22Rv1 (cell line): ENCODE data around the gene ANKLE1.

ENCODE experiments used
- H3K27ac ChIP-seq: fragments of 450-650 bp; 2 replicates; pipeline ENCODE4 v1.5.1; 2017
- ZFX ChIP-seq: fragments of 450-650 bp; IDR thresholded peaks from 2 replicates; pipeline ENCODE4 v1.6.1; 2017; ENCODE audit warnings: antibody characterized with exemption, borderline replicate concordance
- TF ChIP-seq, protein P1 (sequence below): fragments of 450-650 bp; IDR thresholded peaks from 2 replicates; pipeline ENCODE4 v1.5.1; 2017; ENCODE audit warnings: mild to moderate bottlenecking

Gene ANKLE1

GRCh38 chr19:17236811-17237543 lies 44.7 kb upstream of the ANKLE1 start:
- TF ChIP-seq, protein P1, sequence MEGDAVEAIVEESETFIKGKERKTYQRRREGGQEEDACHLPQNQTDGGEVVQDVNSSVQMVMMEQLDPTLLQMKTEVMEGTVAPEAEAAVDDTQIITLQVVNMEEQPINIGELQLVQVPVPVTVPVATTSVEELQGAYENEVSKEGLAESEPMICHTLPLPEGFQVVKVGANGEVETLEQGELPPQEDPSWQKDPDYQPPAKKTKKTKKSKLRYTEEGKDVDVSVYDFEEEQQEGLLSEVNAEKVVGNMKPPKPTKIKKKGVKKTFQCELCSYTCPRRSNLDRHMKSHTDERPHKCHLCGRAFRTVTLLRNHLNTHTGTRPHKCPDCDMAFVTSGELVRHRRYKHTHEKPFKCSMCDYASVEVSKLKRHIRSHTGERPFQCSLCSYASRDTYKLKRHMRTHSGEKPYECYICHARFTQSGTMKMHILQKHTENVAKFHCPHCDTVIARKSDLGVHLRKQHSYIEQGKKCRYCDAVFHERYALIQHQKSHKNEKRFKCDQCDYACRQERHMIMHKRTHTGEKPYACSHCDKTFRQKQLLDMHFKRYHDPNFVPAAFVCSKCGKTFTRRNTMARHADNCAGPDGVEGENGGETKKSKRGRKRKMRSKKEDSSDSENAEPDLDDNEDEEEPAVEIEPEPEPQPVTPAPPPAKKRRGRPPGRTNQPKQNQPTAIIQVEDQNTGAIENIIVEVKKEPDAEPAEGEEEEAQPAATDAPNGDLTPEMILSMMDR = no peak
- TF ChIP-seq ZFX = no peak
- peak overlapping the region; percentile 90 for H3K27ac ChIP-seq

- H3K27ac ChIP-seq = peak overlapping the region; percentile 90
These were observed 43.7 kb upstream of the ANKLE1 start for GRCh38 chr19:17237747-17238706.

GRCh38 chr19:17240062-17240752 lies 41.5 kb upstream of the ANKLE1 start:
- TF ChIP-seq, protein P1 = no peak
- no peak for TF ChIP-seq ZFX
- peak overlapping the region; percentile 20; the same call in 1 of the 2 replicates for H3K27ac ChIP-seq

More at GRCh38 chr19:17237747-17238706, 43.7 kb upstream of the ANKLE1 start:
- TF ChIP-seq, protein P1 = no peak
- TF ChIP-seq ZFX = no peak

GRCh38 chr19:17240826-17241399 lies 40.8 kb upstream of the ANKLE1 start:
- H3K27ac ChIP-seq = peak overlapping the region; percentile 92; the same call in 1 of the 2 replicates
- TF ChIP-seq, protein P1 = no peak
- no peak for TF ChIP-seq ZFX

DNA sequence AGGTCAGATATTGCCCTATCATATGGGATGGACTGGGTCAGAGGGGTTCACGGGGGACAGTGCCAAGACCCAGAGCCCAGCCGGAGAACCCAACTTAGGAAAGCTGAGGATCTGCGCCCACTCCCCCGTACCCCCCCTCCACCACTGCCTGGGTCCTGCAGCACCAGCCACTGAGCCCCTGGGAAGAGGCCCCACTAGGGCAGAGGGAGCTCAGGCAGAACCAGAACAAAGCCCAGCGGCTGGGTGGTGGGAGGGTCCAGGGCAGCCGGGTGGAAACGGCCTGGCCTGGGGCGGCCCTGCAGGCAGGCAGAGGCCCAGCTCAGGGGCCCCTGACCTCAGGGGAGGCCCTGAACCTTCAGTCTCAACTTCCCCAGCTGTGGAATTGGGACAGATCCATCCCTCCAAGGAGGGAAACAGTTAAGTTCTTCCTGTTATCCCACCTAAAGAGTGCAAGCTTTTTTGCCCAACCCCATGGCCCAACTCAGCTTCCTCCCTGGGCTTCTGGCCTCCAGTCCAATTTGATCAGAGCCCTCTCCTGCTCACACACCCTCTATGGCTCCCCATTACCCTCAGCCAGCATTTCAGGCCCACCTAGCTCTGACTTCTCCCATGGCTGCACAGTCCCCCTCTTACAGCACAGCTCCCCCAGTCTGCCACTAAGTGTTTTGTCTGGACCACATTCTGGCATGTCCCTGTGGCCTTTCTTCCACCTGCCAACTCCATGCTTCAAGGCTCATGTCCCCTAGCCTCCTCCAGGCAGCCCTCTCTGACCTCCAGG lies 39.1 kb upstream of the ANKLE1 start:
- peak overlapping the region; percentile 92 for H3K27ac ChIP-seq
- TF ChIP-seq, protein P1 = no peak
- no peak for TF ChIP-seq ZFX

DNA sequence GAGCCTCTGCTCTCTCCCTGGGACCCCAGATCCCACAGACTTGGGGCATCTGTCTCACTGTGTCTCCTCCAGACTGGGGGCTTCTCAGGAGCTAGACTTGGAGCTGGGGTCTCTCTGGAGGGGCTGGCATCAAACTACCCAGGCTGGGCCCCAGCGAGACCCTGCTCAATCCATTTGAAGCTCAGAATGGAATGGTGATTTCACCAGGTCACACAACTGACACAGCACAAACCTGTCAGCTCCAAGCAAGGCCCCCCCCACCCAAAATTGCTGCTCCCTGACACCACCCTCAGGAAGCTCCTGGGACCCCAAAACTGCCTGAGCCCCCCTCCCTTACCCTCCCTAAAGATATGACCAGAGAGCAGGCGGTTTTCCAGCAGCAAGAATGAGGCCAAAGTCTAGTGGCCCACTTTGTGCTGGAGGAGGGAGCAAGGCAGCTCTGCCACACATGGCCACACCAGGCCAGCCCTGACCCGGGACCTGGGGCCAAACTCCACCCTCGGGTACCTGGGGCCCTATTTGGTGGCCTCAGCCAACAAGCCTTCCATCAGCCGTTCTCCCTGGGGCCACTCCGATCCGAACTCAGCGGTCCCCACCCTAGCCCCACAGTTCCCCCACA lies 38.4 kb upstream of the ANKLE1 start:
- TF ChIP-seq, protein P1 = no peak
- TF ChIP-seq ZFX = no peak
- peak overlapping the region; percentile 92 for H3K27ac ChIP-seq
